ACC112 (cell line): ENCODE results near the gene HNF1B.
A peak's percentile ranks its signal among the peaks of the same experiment; 100 is the strongest.

Source experiments
- H2AFZ ChIP-seq: fragments of 200-600 bp; sonication (generic); one replicate; pipeline ENCODE4 v1.6.0; 2017; ENCODE audit warnings: antibody characterized with exemption, low read length; ENCODE audit not compliant: unreplicated experiment
- H3K27ac ChIP-seq: fragments of 200-600 bp; sonication (generic); 2 replicates; pipeline ENCODE4 v1.5.1; 2014; ENCODE audit warnings: low read depth, mild to moderate bottlenecking, antibody characterized with exemption, low read length, moderate library complexity
- H3K27me3 ChIP-seq: fragments of 200-600 bp; sonication (generic); 2 replicates; pipeline ENCODE4 v1.6.1; 2014; ENCODE audit warnings: mild to moderate bottlenecking, antibody characterized with exemption, low read length, moderate library complexity, mixed read lengths; ENCODE audit not compliant: insufficient read depth
- H3K36me3 ChIP-seq: fragments of 200-600 bp; sonication (generic); 2 replicates; pipeline ENCODE4 v1.6.1; 2016; ENCODE audit warnings: mild to moderate bottlenecking, antibody characterized with exemption, low read length, moderate library complexity, mixed read lengths; ENCODE audit not compliant: insufficient read depth
- H3K4me1 ChIP-seq: fragments of 200-600 bp; sonication (generic); one replicate; pipeline ENCODE4 v1.6.1; 2016; ENCODE audit warnings: low read length, mixed read lengths; ENCODE audit not compliant: insufficient read depth, unreplicated experiment, control insufficient read depth
- H3K4me3 ChIP-seq: fragments of 200-600 bp; sonication (generic); 2 replicates; pipeline ENCODE4 v1.5.1; 2014; ENCODE audit warnings: mild to moderate bottlenecking, low read depth, low read length
- H3K79me2 ChIP-seq: fragments of 200-600 bp; sonication (generic); one replicate; pipeline ENCODE4 v1.6.0; 2016; ENCODE audit warnings: low read length; ENCODE audit not compliant: control insufficient read depth, unreplicated experiment, insufficient read depth

The HNF1B gene

GRCh38 chr17:37648555-37648954 is 96.3 kb downstream of the HNF1B start:
- Histone ChIP-seq H3K27me3 (no peaks in the 10 kb centered on the region), H3K79me2 (no peaks in the 10 kb centered on the region), H2AFZ (peak overlapping the region; percentile 95), H3K4me3 (peak overlapping the region; percentile 33; the same call in 1 of the 2 replicates), H3K27ac (peak overlapping the region; percentile 68), H3K36me3 (no peaks in the 10 kb centered on the region), H3K4me1 (peaks cover 22% of the 10 kb centered on the region)

GRCh38 chr17:37647856-37648255 is 97.0 kb downstream of the HNF1B start:
- Histone ChIP-seq H3K4me1 (peaks cover 22% of the 10 kb centered on the region), H3K4me3 (no peak overlapping the region), H3K79me2 (peaks cover 3% of the 10 kb centered on the region), H3K36me3 (no peaks in the 10 kb centered on the region), H3K27ac (peak overlapping the region; percentile 68), H2AFZ (peak overlapping the region; percentile 66), H3K27me3 (no peaks in the 10 kb centered on the region)

GRCh38 chr17:37643869-37644268 is 101.0 kb downstream of the HNF1B start:
- Histone ChIP-seq H3K27ac (peak overlapping the region; percentile 47), H2AFZ (peak overlapping the region; percentile 78), H3K4me1 (peaks cover 30% of the 10 kb centered on the region), H3K27me3 (no peaks in the 10 kb centered on the region), H3K4me3 (peak overlapping the region; percentile 97), H3K36me3 (peaks cover 8% of the 10 kb centered on the region), H3K79me2 (peaks cover 37% of the 10 kb centered on the region)

GRCh38 chr17:37643118-37643766 is 101.6 kb downstream of the HNF1B start, which contains the start of gene DDX52:
DDX52 (minus strand) TSS chr17:37643446; CDS start chr17:37643420, 26 bp downstream.
- Histone ChIP-seq H3K27me3 (no peaks in the 10 kb centered on the region), H3K79me2 (peaks cover 40% of the 10 kb centered on the region), H2AFZ (peak within 1 kb of the TSS; percentile 88), H3K4me1 (peaks cover 26% of the 10 kb centered on the region), H3K27ac (peak within 1 kb of the TSS; percentile 76), H3K4me3 (peak within 1 kb of the TSS; percentile 97), H3K36me3 (peaks cover 11% of the 10 kb centered on the region)

- peak overlapping the region; percentile 97 for H3K4me3 ChIP-seq
Observed at GRCh38 chr17:37642681-37643080, 102.2 kb downstream of the HNF1B start.

GRCh38 chr17:37640015-37640414 is 104.8 kb downstream of the HNF1B start:
- no peaks in the 10 kb centered on the region for H3K27me3 ChIP-seq
- no peak overlapping the region for H2AFZ ChIP-seq
- H3K79me2 ChIP-seq = peaks cover 47% of the 10 kb centered on the region
- peaks cover 35% of the 10 kb centered on the region for H3K36me3 ChIP-seq
- H3K4me3 ChIP-seq = no peak overlapping the region
- H3K4me1 ChIP-seq = peaks cover 19% of the 10 kb centered on the region
- H3K27ac ChIP-seq = no peak overlapping the region

More at GRCh38 chr17:37642681-37643080, 102.2 kb downstream of the HNF1B start:
- H3K36me3 ChIP-seq = peaks cover 16% of the 10 kb centered on the region
- H2AFZ ChIP-seq = peak overlapping the region; percentile 88
- peak overlapping the region; percentile 76 for H3K27ac ChIP-seq
- H3K79me2 ChIP-seq = peaks cover 46% of the 10 kb centered on the region
- no peaks in the 10 kb centered on the region for H3K27me3 ChIP-seq
- H3K4me1 ChIP-seq = peaks cover 21% of the 10 kb centered on the region

- no peak overlapping the region for H2AFZ ChIP-seq
- H3K36me3 ChIP-seq = peaks cover 35% of the 10 kb centered on the region
- peaks cover 45% of the 10 kb centered on the region for H3K79me2 ChIP-seq
- H3K4me1 ChIP-seq = peaks cover 12% of the 10 kb centered on the region
- no peaks in the 10 kb centered on the region for H3K27me3 ChIP-seq
- no peak overlapping the region for H3K27ac ChIP-seq
- no peak overlapping the region for H3K4me3 ChIP-seq
Observed at GRCh38 chr17:37637956-37638355, 106.9 kb downstream of the HNF1B start.
